GM12878 (cell line): ENCODE measurements around the gene NUCB1. TPM values are rescaled to one million over a fixed set of nuclear protein-coding genes. Genes with fewer than 3 reads are reported as not detected.

ENCODE experiments used
- ATAC-seq: fragments of 200-7000 bp; cut with Tn5 transposase; 3 replicates; pipeline ENCODE4 v1.9.1; 2020; ENCODE audit warnings: mild to moderate bottlenecking, moderate library complexity
- BruUV-seq: library from RNA; stranded (reverse); fragments of 400-500 nt; replicated peaks from 2 replicates; lab custom pipeline; 2021; lab: Mats Ljungman, UMichigan
- CTCF ChIA-PET: fragments of 300-600 bp; sonication (Branson Sonifier 250); formaldehyde crosslinking; extraction: SDS; loops from one replicate; lab custom pipeline; 2021; ENCODE audit warnings: inconsistent platforms; lab: Yijun Ruan, JAX
- POLR2A ChIA-PET: fragments of 350-600 bp; formaldehyde crosslinking; extraction: SDS; loops from one replicate; lab custom pipeline; 2021; ENCODE audit warnings: inconsistent platforms; lab: Charles Lee
- RAD21 ChIA-PET: fragments of 300-600 bp; sonication (Branson Sonifier 250); formaldehyde crosslinking; loops from one replicate; lab custom pipeline; 2023; ENCODE audit warnings: antibody characterized with exemption; ENCODE audit not compliant: unreplicated experiment; lab: Charles Lee
- SMC1A ChIA-PET: fragments of 300-600 bp; sonication (Branson Sonifier 250); formaldehyde crosslinking; loops from one replicate; lab custom pipeline; 2023; ENCODE audit not compliant: unreplicated experiment, uncharacterized antibody; lab: Charles Lee
- DNase-seq: peaks from one replicate; pipeline ENCODE4 v3.0.0-alpha.2; 2011; ENCODE audit warnings: low read depth, low spot score
- FAIRE-seq: peaks from 3 replicates; lab custom pipeline; 2011; peaks lifted over from hg19 to GRCh38; lab: Jason Lieb, UNC
- H2AFZ ChIP-seq: 2 replicates; pipeline ENCODE4 v1.6.0; 2011; ENCODE audit warnings: low read depth, low read length, control low read depth; ENCODE audit not compliant: control insufficient read depth
- H3K27ac ChIP-seq: 2 replicates; pipeline ENCODE4 v1.5.1; 2011; ENCODE audit warnings: control low read depth; ENCODE audit not compliant: control insufficient read depth, insufficient read depth
- H3K27me3 ChIP-seq, 2 experiments: replicated peaks in 1 of 2; 2 replicates each; pipeline versions ENCODE4 v1.6.0 to v1.6.1; 2011; ENCODE audit warnings: low read length in 1 of 2; ENCODE audit not compliant: control insufficient read depth in 2 of 2, insufficient read depth in 2 of 2
- H3K36me3 ChIP-seq, 2 experiments: 2 replicates each; pipeline ENCODE4 v1.5.1; 2011; ENCODE audit warnings: low read length in 1 of 2; ENCODE audit not compliant: control insufficient read depth in 2 of 2, insufficient read depth in 2 of 2
- H3K4me1 ChIP-seq: 2 replicates; pipeline ENCODE4 v1.6.1; 2011; ENCODE audit warnings: mild to moderate bottlenecking, low read length, moderate library complexity, mixed read lengths; ENCODE audit not compliant: control insufficient read depth, insufficient read depth
- H3K4me2 ChIP-seq: 2 replicates; pipeline ENCODE4 v1.6.0; 2011; ENCODE audit warnings: control low read depth; ENCODE audit not compliant: control insufficient read depth, insufficient read depth
- H3K4me3 ChIP-seq: fragments of 200-600 bp; sonication (generic); 2 replicates; pipeline ENCODE4 v1.5.1; 2016
- H3K79me2 ChIP-seq: 2 replicates; pipeline ENCODE4 v1.6.0; 2011; ENCODE audit warnings: low read length; ENCODE audit not compliant: control insufficient read depth, insufficient read depth
- H3K9ac ChIP-seq: 2 replicates; pipeline ENCODE4 v1.8.0; 2011; ENCODE audit warnings: low read length, control low read depth, mixed read lengths; ENCODE audit not compliant: control insufficient read depth, insufficient read depth
- H3K9me3 ChIP-seq: replicated peaks from 3 replicates; pipeline ENCODE4 v1.5.1; 2011; ENCODE audit warnings: mild to moderate bottlenecking, low read length; ENCODE audit not compliant: control insufficient read depth, insufficient read depth
- H4K20me1 ChIP-seq: 2 replicates; pipeline ENCODE4 v1.6.0; 2011; ENCODE audit not compliant: control insufficient read depth, insufficient read depth
- JUNB ChIP-seq: IDR thresholded peaks from 2 replicates; pipeline ENCODE4 v1.6.1; 2016; ENCODE audit warnings: antibody characterized with exemption, mild to moderate bottlenecking
- LARP7 ChIP-seq: fragments of 450-650 bp; IDR thresholded peaks from 2 replicates; pipeline ENCODE4 v1.6.1; 2017; ENCODE audit warnings: mild to moderate bottlenecking
- SMC3 ChIP-seq: IDR thresholded peaks from 2 replicates; pipeline ENCODE4 v1.6.1; 2011; ENCODE audit warnings: low read length, improper control_type of control experiment, borderline replicate concordance
- TCF3 ChIP-seq: IDR thresholded peaks from 2 replicates; pipeline ENCODE4 v1.6.1; 2012; ENCODE audit warnings: low read depth, mild to moderate bottlenecking, low read length, borderline replicate concordance; ENCODE audit not compliant: insufficient read depth
- WGBS: methylation state at CpG from one replicate; pipeline ENCODE4 v1.1.6; 2016; ENCODE audit warnings: low lambda C conversion rate; ENCODE audit not compliant: insufficient replicate concordance, insufficient coverage; ENCODE audit errors: missing lambda C conversion rate; 5-methylcytosine and 5-hydroxymethylcytosine counted together
- in situ Hi-C: fragments of 300-500 bp; cut with MboI; formaldehyde crosslinking; loops from 9 replicates; pipeline ENCODE4 v1.14.3; 2018; ENCODE audit warnings: mixed read lengths
- intact Hi-C: fragments of 100-400 bp; cut with micrococcal nuclease; formaldehyde crosslinking; loops from one replicate; pipeline ENCODE4 v1.14.2; 2022; ENCODE audit not compliant: unreplicated experiment
- polyA plus RNA-seq, 11 experiments: library from polyadenylated mRNA; depleted of rRNA in 4 of 11; unstranded in 6 of 11; stranded (reverse) in 5 of 11; fragments of >200 nt; fragmentation: Nextera tagmentation in 4 of 11; fragmentation: Illumina TruSeq in 1 of 11; extraction: Ambion mirVana in 4 of 11; extraction: Trizol in 1 of 11; gene quantifications; 1 replicate in 1 of 11; 2 replicates in 10 of 11; pipeline versions ENCODE4 v1.2.1 to v1.2.3, GENCODE V29; 2011 to 2016; ENCODE audit warnings: inconsistent platforms in 2 of 11, missing spikeins in 2 of 11, low read depth in 1 of 11
- total RNA-seq, 4 experiments: library from RNA; depleted of rRNA in 3 of 4; stranded (reverse); fragments of >200 nt in 3 of 4; fragmentation: Illumina TruSeq in 1 of 4; extraction: Trizol in 1 of 4; gene quantifications; 2 replicates each; pipeline versions ENCODE4 v1.2.1 to v1.2.3, GENCODE V29; 2013 to 2021
- TF ChIP-seq, protein P1 (sequence below): IDR thresholded peaks from 2 replicates; pipeline ENCODE4 v1.6.1; 2011; ENCODE audit warnings: borderline replicate concordance, low read depth, mild to moderate bottlenecking, moderate library complexity, low read length; ENCODE audit not compliant: insufficient read depth, poor library complexity, severe bottlenecking
- TF ChIP-seq, protein P2 (sequence below): IDR thresholded peaks from 2 replicates; pipeline ENCODE4 v1.6.1; 2012; ENCODE audit warnings: improper control_type of control experiment, low read depth, low read length; ENCODE audit not compliant: insufficient replicate concordance
- TF ChIP-seq, protein P3 (sequence below): IDR thresholded peaks from 2 replicates; pipeline ENCODE4 v1.6.1; 2012; ENCODE audit warnings: low read depth, low read length, improper control_type of control experiment
- TF ChIP-seq, protein P4 (sequence below): IDR thresholded peaks from 2 replicates; pipeline ENCODE4 v1.6.1; 2012; ENCODE audit warnings: low read depth, low read length, improper control_type of control experiment
- TF ChIP-seq, protein P5 (sequence below): fragments of 450-650 bp; IDR thresholded peaks from 2 replicates; pipeline ENCODE4 v1.6.1; 2016; ENCODE audit warnings: mild to moderate bottlenecking, moderate library complexity, borderline replicate concordance

NUCB1 gene
- total and polyA plus RNA-seq, 10 of the 15 experiments (the other 5 are each of a cell fraction or from before 2014, with no cell fraction given) = 1.8 to 112 (median 44.5) TPM

DNA sequence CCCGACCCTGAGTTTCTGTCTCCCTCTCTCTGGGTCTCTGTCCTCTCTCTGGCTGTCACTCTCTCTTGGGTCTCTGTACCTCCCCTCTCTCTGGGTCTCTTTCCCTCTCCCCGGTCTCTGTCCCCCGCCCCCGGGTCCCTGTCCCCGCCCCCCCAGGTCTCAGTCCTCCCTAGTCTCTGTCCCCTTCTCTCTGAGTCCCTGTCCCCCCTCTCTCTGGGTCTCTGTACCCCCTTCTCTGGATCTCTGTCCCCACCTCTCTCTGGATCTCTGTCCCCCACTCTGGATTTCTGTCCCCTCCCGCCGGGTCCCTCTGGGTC, 62.7 kb downstream of the NUCB1 start:
- Histone ChIP-seq H3K36me3 (peaks cover 0 to 11% of the 10 kb centered on the region in 2 experiments; a peak in 2 of 4 replicates), H3K27me3 (no peaks in the 10 kb centered on the region), H2AFZ (no peak overlapping the region), H3K9ac (peak overlapping the region; percentile 85), H3K79me2 (peaks cover 33% of the 10 kb centered on the region), H4K20me1 (no peaks in the 10 kb centered on the region), H3K4me3 (peak overlapping the region; percentile 56; the same call in 1 of the 2 replicates), H3K4me1 (peaks cover 37% of the 10 kb centered on the region), H3K27ac (peak overlapping the region; percentile 95), H3K4me2 (peak overlapping the region; percentile 90), H3K9me3 (no peaks in the 10 kb centered on the region)
- no CpG with 5 or more reads among the region's 7 CpGs for WGBS
- ChIA-PET CTCF (interaction anchor here (0.9 to 1.5 kb wide), 3 partner anchors 8 to 87 kb away, joined by 4 to 6 read pairs (median 5); partner anchors contain the start of genes GYS1 and RUVBL2), RAD21 (interaction anchor here (0.8 to 1.5 kb wide), 9 partner anchors 10 to 174 kb away, joined by 3 to 9 read pairs (median 4); partner anchors contain the start of genes GYS1, NUCB1, PPP1R15A and RUVBL2), POLR2A (interaction anchor here (0.9 to 1.5 kb wide), 10 partner anchors 8 to 118 kb away, joined by 3 to 24 read pairs (median 6); partner anchors contain the start of genes BAX, DHDH, PPP1R15A and RUVBL2), SMC1A (interaction anchor here (0.9 to 1.4 kb wide), 6 partner anchors 8 to 121 kb away, joined by 3 to 5 read pairs (median 3); no protein-coding TSS in a partner anchor)
- ATAC-seq = no peak
- in situ Hi-C loops (no loop called here), intact Hi-C loops (loop anchor here (10.0 kb wide), 1 partner anchor 328 kb away; the partner anchor contains the start of gene DBP)
- BruUV-seq = no TSS peak
- no peak for DNase-seq
- FAIRE-seq = no peak
- TF ChIP-seq, protein P1, sequence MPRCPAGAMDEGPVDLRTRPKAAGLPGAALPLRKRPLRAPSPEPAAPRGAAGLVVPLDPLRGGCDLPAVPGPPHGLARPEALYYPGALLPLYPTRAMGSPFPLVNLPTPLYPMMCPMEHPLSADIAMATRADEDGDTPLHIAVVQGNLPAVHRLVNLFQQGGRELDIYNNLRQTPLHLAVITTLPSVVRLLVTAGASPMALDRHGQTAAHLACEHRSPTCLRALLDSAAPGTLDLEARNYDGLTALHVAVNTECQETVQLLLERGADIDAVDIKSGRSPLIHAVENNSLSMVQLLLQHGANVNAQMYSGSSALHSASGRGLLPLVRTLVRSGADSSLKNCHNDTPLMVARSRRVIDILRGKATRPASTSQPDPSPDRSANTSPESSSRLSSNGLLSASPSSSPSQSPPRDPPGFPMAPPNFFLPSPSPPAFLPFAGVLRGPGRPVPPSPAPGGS = no peak
- TF ChIP-seq JUNB (no peak), SMC3 (no peak), TCF3 (no peak), LARP7 (no peak)
- TF ChIP-seq, protein P2, sequence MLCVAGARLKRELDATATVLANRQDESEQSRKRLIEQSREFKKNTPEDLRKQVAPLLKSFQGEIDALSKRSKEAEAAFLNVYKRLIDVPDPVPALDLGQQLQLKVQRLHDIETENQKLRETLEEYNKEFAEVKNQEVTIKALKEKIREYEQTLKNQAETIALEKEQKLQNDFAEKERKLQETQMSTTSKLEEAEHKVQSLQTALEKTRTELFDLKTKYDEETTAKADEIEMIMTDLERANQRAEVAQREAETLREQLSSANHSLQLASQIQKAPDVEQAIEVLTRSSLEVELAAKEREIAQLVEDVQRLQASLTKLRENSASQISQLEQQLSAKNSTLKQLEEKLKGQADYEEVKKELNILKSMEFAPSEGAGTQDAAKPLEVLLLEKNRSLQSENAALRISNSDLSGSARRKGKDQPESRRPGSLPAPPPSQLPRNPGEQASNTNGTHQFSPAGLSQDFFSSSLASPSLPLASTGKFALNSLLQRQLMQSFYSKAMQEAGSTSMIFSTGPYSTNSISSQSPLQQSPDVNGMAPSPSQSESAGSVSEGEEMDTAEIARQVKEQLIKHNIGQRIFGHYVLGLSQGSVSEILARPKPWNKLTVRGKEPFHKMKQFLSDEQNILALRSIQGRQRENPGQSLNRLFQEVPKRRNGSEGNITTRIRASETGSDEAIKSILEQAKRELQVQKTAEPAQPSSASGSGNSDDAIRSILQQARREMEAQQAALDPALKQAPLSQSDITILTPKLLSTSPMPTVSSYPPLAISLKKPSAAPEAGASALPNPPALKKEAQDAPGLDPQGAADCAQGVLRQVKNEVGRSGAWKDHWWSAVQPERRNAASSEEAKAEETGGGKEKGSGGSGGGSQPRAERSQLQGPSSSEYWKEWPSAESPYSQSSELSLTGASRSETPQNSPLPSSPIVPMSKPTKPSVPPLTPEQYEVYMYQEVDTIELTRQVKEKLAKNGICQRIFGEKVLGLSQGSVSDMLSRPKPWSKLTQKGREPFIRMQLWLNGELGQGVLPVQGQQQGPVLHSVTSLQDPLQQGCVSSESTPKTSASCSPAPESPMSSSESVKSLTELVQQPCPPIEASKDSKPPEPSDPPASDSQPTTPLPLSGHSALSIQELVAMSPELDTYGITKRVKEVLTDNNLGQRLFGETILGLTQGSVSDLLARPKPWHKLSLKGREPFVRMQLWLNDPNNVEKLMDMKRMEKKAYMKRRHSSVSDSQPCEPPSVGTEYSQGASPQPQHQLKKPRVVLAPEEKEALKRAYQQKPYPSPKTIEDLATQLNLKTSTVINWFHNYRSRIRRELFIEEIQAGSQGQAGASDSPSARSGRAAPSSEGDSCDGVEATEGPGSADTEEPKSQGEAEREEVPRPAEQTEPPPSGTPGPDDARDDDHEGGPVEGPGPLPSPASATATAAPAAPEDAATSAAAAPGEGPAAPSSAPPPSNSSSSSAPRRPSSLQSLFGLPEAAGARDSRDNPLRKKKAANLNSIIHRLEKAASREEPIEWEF = no peak
- TF ChIP-seq, protein P3, sequence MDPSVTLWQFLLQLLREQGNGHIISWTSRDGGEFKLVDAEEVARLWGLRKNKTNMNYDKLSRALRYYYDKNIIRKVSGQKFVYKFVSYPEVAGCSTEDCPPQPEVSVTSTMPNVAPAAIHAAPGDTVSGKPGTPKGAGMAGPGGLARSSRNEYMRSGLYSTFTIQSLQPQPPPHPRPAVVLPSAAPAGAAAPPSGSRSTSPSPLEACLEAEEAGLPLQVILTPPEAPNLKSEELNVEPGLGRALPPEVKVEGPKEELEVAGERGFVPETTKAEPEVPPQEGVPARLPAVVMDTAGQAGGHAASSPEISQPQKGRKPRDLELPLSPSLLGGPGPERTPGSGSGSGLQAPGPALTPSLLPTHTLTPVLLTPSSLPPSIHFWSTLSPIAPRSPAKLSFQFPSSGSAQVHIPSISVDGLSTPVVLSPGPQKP = no peak
- TF ChIP-seq, protein P4, sequence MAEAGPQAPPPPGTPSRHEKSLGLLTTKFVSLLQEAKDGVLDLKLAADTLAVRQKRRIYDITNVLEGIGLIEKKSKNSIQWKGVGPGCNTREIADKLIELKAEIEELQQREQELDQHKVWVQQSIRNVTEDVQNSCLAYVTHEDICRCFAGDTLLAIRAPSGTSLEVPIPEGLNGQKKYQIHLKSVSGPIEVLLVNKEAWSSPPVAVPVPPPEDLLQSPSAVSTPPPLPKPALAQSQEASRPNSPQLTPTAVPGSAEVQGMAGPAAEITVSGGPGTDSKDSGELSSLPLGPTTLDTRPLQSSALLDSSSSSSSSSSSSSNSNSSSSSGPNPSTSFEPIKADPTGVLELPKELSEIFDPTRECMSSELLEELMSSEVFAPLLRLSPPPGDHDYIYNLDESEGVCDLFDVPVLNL = no peak
- TF ChIP-seq, protein P5, sequence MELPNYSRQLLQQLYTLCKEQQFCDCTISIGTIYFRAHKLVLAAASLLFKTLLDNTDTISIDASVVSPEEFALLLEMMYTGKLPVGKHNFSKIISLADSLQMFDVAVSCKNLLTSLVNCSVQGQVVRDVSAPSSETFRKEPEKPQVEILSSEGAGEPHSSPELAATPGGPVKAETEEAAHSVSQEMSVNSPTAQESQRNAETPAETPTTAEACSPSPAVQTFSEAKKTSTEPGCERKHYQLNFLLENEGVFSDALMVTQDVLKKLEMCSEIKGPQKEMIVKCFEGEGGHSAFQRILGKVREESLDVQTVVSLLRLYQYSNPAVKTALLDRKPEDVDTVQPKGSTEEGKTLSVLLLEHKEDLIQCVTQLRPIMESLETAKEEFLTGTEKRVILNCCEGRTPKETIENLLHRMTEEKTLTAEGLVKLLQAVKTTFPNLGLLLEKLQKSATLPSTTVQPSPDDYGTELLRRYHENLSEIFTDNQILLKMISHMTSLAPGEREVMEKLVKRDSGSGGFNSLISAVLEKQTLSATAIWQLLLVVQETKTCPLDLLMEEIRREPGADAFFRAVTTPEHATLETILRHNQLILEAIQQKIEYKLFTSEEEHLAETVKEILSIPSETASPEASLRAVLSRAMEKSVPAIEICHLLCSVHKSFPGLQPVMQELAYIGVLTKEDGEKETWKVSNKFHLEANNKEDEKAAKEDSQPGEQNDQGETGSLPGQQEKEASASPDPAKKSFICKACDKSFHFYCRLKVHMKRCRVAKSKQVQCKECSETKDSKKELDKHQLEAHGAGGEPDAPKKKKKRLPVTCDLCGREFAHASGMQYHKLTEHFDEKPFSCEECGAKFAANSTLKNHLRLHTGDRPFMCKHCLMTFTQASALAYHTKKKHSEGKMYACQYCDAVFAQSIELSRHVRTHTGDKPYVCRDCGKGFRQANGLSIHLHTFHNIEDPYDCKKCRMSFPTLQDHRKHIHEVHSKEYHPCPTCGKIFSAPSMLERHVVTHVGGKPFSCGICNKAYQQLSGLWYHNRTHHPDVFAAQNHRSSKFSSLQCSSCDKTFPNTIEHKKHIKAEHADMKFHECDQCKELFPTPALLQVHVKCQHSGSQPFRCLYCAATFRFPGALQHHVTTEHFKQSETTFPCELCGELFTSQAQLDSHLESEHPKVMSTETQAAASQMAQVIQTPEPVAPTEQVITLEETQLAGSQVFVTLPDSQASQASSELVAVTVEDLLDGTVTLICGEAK = no peak
